Measurements from ENCODE around the gene MICA.

DNA sequence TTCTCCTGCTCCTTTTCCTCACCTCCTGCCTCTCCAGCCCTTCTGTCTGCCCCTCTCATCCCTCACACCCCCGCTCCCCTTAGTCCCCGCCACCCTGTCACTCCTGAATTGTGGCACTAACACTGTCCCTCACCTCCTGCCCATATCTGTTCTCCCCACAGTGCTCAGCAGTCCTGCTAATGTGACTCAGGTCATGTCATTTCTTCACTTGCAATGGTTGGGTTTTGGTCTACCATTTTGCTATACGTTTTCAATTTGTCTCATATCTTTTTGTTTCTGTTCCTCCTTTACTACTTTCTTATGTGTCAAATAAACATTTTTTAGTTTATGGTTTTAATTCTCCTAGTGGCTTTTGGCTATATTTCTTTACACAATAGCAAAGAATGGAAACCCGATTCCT, 45.1 kb upstream of the MICA start:
- TF ChIP-seq GATA2 (IDR thresholded peaks at IDR 0.05; ENCODE audit: low read depth, low read length), result no peak
- TF ChIP-seq GATA3 (IDR thresholded peaks at IDR 0.05; ENCODE audit: low read depth, low read length), result no peak

All from SH-SY5Y (cell line).